KMS-11 (cell line): ENCODE data around the gene SNX30.

Experiments used
- H2AFZ ChIP-seq: fragments of 200-600 bp; sonication (generic); 2 replicates; pipeline ENCODE4 v1.6.1; 2016; ENCODE audit warnings: antibody characterized with exemption, mixed run types, low read depth
- H3K27ac ChIP-seq: fragments of 200-600 bp; sonication (generic); 2 replicates; pipeline ENCODE4 v1.6.1; 2016; ENCODE audit warnings: mild to moderate bottlenecking, mixed run types
- H3K27me3 ChIP-seq: fragments of 200-600 bp; sonication (generic); 2 replicates; pipeline ENCODE4 v1.6.1; 2017; ENCODE audit warnings: mild to moderate bottlenecking, low read depth, mixed run types, moderate library complexity; ENCODE audit not compliant: insufficient read depth
- H3K36me3 ChIP-seq: fragments of 200-600 bp; sonication (generic); 2 replicates; pipeline ENCODE4 v1.6.1; 2017; ENCODE audit warnings: mild to moderate bottlenecking, mixed run types; ENCODE audit not compliant: insufficient read depth
- H3K4me1 ChIP-seq: fragments of 200-600 bp; sonication (generic); 2 replicates; pipeline ENCODE4 v1.6.1; 2016; ENCODE audit warnings: mild to moderate bottlenecking, low read depth, mixed run types; ENCODE audit not compliant: poor library complexity, severe bottlenecking
- H3K4me2 ChIP-seq: fragments of 200-600 bp; sonication (generic); 2 replicates; pipeline ENCODE4 v1.7.0; 2016; ENCODE audit warnings: mild to moderate bottlenecking, mixed run types
- H3K4me3 ChIP-seq: fragments of 200-600 bp; sonication (generic); IDR thresholded peaks from 2 replicates; pipeline ENCODE4 v1.6.1; 2017; ENCODE audit warnings: low read depth, low read length, mixed read lengths; ENCODE audit not compliant: insufficient read depth
- H3K79me2 ChIP-seq: fragments of 200-600 bp; sonication (generic); 2 replicates; pipeline ENCODE4 v1.6.1; 2016; ENCODE audit warnings: low read depth, mixed run types; ENCODE audit not compliant: insufficient read depth
- H3K9ac ChIP-seq: fragments of 200-600 bp; sonication (generic); 2 replicates; pipeline ENCODE4 v1.6.1; 2016; ENCODE audit warnings: mild to moderate bottlenecking, mixed run types
- H4K20me1 ChIP-seq: fragments of 200-600 bp; sonication (generic); 2 replicates; pipeline ENCODE4 v1.6.1; 2016; ENCODE audit warnings: mild to moderate bottlenecking, mixed run types; ENCODE audit not compliant: insufficient read depth
- CTCF ChIP-seq: fragments of 200-600 bp; sonication (generic); conservative IDR thresholded peaks from 2 replicates; pipeline ENCODE4 v1.6.1; 2017; ENCODE audit warnings: low read depth, mild to moderate bottlenecking, antibody characterized with exemption, low read length, moderate library complexity, mixed read lengths

The SNX30 gene

GRCh38 chr9:112810696-112811490 lies 60.3 kb downstream of the SNX30 start:
- Histone ChIP-seq H3K27ac (no peak overlapping the region), H3K79me2 (no peaks in the 10 kb centered on the region), H4K20me1 (no peaks in the 10 kb centered on the region), H3K4me3 (no peak overlapping the region), H2AFZ (no peak overlapping the region), H3K36me3 (no peaks in the 10 kb centered on the region), H3K27me3 (no peaks in the 10 kb centered on the region), H3K4me2 (no peak overlapping the region), H3K9ac (no peak overlapping the region), H3K4me1 (no peaks in the 10 kb centered on the region)
- TF ChIP-seq CTCF: no peak

DNA sequence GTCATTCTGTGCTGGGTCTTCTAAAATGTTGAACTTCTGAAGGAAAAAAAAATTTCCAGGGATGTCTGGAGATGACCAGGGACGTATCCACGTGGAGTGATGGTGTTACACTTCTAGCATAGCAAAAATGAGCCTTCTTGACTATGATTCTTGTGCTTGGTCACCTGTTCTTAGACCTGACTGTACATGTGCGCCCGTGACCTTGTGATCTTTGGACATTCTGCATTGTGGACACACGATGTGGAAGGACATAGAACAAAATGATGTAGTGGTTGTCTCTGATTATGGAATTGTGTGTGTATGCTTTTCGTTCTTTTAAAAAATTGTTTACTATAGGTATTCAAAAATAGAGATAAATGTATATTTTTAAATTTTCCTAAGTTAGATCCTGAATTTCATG lies 61.0 kb downstream of the SNX30 start:
- H3K36me3 ChIP-seq: no peaks in the 10 kb centered on the region
- H4K20me1 ChIP-seq: no peaks in the 10 kb centered on the region
- no peak overlapping the region for H3K9ac ChIP-seq
- H3K79me2 ChIP-seq: no peaks in the 10 kb centered on the region
- no peak overlapping the region for H3K27ac ChIP-seq
- no peak overlapping the region for H3K4me2 ChIP-seq
- TF ChIP-seq CTCF: no peak
- no peak overlapping the region for H3K4me3 ChIP-seq
- no peak overlapping the region for H2AFZ ChIP-seq
- H3K27me3 ChIP-seq: no peaks in the 10 kb centered on the region
- H3K4me1 ChIP-seq: no peaks in the 10 kb centered on the region

DNA sequence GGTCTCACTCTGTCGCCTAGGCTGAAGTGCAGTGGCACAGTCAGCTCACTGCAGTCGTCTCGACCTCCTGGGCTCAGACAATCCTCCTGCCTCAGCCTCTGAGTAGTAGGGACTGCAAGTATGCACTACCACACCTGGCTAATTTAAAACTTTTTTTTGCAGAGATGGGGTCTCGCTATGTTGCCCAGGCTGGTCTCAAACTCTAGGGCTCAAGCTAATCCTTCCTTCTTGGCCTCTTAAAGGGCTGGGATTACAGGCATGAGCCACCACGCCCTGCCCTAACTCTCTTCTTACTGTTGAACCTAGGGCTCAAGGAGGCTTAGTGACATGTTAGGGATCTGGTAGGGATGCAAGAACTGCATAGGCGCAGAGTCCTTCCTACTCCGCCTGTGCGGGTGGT lies 65.3 kb downstream of the SNX30 start:
- no peaks in the 10 kb centered on the region for H4K20me1 ChIP-seq
- H3K79me2 ChIP-seq: no peaks in the 10 kb centered on the region
- no peak overlapping the region for H3K4me3 ChIP-seq
- no peaks in the 10 kb centered on the region for H3K4me1 ChIP-seq
- H3K9ac ChIP-seq: no peak overlapping the region
- no peak overlapping the region for H3K4me2 ChIP-seq
- H3K36me3 ChIP-seq: no peaks in the 10 kb centered on the region
- H3K27ac ChIP-seq: no peak overlapping the region
- no peak for TF ChIP-seq CTCF
- H2AFZ ChIP-seq: no peak overlapping the region
- no peaks in the 10 kb centered on the region for H3K27me3 ChIP-seq

DNA sequence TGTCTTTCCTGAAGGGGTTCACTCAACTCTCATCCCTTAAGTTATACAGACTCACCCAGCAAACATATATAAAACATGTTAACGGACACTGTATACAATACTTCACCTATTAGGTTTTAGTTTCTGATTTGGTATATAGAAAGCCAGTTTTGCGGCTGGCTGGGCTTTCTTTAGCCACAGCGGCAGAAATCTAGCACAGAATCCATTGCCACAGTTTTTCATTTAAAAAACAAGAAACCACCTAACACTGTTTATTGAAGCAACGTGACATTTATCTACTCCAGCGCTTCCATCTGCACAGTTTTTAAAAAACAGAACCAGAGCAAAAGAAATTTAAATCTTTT lies 67.3 kb downstream of the SNX30 start:
- no peaks in the 10 kb centered on the region for H4K20me1 ChIP-seq
- H2AFZ ChIP-seq: no peak overlapping the region
- no peak for TF ChIP-seq CTCF
- no peaks in the 10 kb centered on the region for H3K4me1 ChIP-seq
- no peaks in the 10 kb centered on the region for H3K79me2 ChIP-seq
- H3K4me2 ChIP-seq: no peak overlapping the region
- H3K4me3 ChIP-seq: no peak overlapping the region
- no peak overlapping the region for H3K27ac ChIP-seq
- H3K27me3 ChIP-seq: no peaks in the 10 kb centered on the region
- H3K9ac ChIP-seq: no peak overlapping the region
- H3K36me3 ChIP-seq: no peaks in the 10 kb centered on the region
